Ishikawa (cell line): ENCODE measurements around the gene NAP1L2.

Experiments used
- FOXM1 ChIP-seq: IDR thresholded peaks from 2 replicates; pipeline ENCODE4 v1.6.1; 2012; ENCODE audit warnings: low read depth, borderline replicate concordance
- TAF1 ChIP-seq: IDR thresholded peaks from 2 replicates; pipeline ENCODE4 v1.6.1; 2012; ENCODE audit warnings: low read depth, mild to moderate bottlenecking

GRCh38 chrX:73262991-73263390, 48.3 kb upstream of the NAP1L2 start:
- TF ChIP-seq TAF1 (no peak), FOXM1 (no peak)
